ENCODE measurements around the gene EARS2. TPM values are rescaled to one million over a fixed set of nuclear protein-coding genes. Genes with fewer than 3 reads are reported as not detected.
"Not testable (repeated sequence)": the region's sequence is repeated elsewhere in the genome, so short reads cannot be mapped to it uniquely, and the experiment has no call there.

Gene EARS2
- total RNA-seq, 1 donor from 2014 or later = 26.1 TPM

DNA sequence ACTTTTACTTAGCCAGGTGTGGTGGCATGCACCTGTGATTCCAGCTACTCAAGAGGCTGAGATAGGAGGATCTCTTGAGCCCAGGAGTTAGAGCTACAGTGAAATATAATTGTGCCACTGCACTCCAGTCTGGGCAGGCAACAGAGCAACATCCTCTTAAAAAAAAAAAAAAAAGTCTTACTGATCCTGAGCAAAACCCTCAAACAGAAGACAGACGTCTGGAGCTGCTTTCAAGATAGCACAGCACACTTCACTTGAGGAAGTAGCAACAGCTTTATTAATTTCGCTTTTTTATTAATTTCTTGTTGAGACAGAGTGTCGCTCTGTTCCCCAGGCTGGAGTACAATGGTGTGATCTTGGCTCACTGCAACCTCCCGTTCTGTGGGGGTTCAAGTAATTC is 36.6 kb downstream of the EARS2 start:
- no peak overlapping the region for H3K27ac ChIP-seq (ENCODE audit: low read depth, low read length)
- H3K27me3 ChIP-seq (ENCODE audit: control insufficient read depth in 3 of 3, insufficient read depth in 3 of 3, low read length in 3 of 3) = no peaks in the 10 kb centered on the region
- H3K4me3 ChIP-seq (ENCODE audit: low read length in 3 of 3) = no peak overlapping the region
- no peaks in the 10 kb centered on the region for H3K4me1 ChIP-seq (ENCODE audit: control insufficient read depth in 3 of 3, insufficient read depth in 3 of 3, low read length in 3 of 3)
- H3K9ac ChIP-seq (ENCODE audit: low read depth in 1 of 3, low read length in 3 of 3) = no peak overlapping the region
- H3K9me3 ChIP-seq (ENCODE audit: control insufficient read depth in 3 of 3, low read length in 3 of 3) = no peaks in the 10 kb centered on the region
- H3K36me3 ChIP-seq (ENCODE audit: control insufficient read depth in 3 of 3, insufficient read depth in 3 of 3, low read length in 3 of 3) = peaks cover 37 to 45% (median 45%) of the 10 kb centered on the region in 3 donors

DNA sequence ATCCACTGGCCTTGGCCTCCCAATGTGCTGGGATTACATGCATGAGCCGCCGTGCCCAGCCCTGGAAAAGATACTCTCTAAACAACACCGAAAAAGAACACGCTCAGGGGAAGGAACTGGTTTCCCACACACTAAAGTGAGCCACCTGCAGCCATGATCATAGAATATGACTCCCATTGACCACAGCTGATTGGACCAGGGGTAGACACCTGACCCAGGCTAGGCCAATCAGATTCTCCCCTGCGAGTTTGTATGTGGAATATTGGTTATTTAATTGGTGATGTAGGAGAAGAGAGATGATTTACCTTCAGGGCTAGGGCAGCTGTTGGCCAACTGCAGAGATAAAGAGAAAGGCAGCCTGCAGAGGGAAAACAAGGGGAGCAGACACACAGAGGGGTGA is 37.9 kb downstream of the EARS2 start:
- Histone ChIP-seq H3K27ac (ENCODE audit: low read depth, low read length) (no peak overlapping the region), H3K9ac (ENCODE audit: low read depth in 1 of 3, low read length in 3 of 3) (no peak overlapping the region), H3K27me3 (ENCODE audit: control insufficient read depth in 3 of 3, insufficient read depth in 3 of 3, low read length in 3 of 3) (no peaks in the 10 kb centered on the region), H3K4me3 (ENCODE audit: low read length in 3 of 3) (no peak overlapping the region), H3K9me3 (ENCODE audit: control insufficient read depth in 3 of 3, low read length in 3 of 3) (no peaks in the 10 kb centered on the region), H3K4me1 (ENCODE audit: control insufficient read depth in 3 of 3, insufficient read depth in 3 of 3, low read length in 3 of 3) (no peaks in the 10 kb centered on the region), H3K36me3 (ENCODE audit: control insufficient read depth in 3 of 3, insufficient read depth in 3 of 3, low read length in 3 of 3) (peaks cover 29 to 41% (median 40%) of the 10 kb centered on the region in 3 donors)

DNA sequence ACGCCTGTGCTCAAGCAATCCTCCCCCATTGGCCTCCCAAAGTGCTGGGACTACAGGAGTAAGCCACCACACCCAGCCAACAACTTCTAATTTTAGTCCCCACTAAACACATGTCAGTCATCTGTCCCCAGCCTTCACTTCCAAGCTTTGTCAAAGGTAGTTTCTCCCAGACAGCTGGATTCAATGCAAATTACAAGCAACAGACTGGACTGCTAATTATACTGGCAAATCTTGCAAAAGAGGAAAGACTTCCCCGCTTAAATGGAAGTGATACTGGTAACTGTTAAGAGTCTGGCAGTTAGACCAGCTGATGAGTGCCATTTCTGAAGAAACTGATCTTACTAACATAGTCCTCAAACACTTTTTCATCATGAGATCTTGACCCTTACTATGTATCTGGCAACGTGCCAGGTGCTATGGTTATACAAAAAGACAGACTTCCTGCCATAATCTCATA is 38.7 kb downstream of the EARS2 start:
- no peaks in the 10 kb centered on the region for H3K9me3 ChIP-seq (ENCODE audit: control insufficient read depth in 3 of 3, low read length in 3 of 3)
- no peak overlapping the region for H3K9ac ChIP-seq (ENCODE audit: low read depth in 1 of 3, low read length in 3 of 3)
- no peaks in the 10 kb centered on the region for H3K27me3 ChIP-seq (ENCODE audit: control insufficient read depth in 3 of 3, insufficient read depth in 3 of 3, low read length in 3 of 3)
- H3K36me3 ChIP-seq (ENCODE audit: control insufficient read depth in 3 of 3, insufficient read depth in 3 of 3, low read length in 3 of 3) = peaks cover 21 to 33% (median 32%) of the 10 kb centered on the region in 3 donors
- no peaks in the 10 kb centered on the region for H3K4me1 ChIP-seq (ENCODE audit: control insufficient read depth in 3 of 3, insufficient read depth in 3 of 3, low read length in 3 of 3)
- no peak overlapping the region for H3K27ac ChIP-seq (ENCODE audit: low read depth, low read length)
- no peak overlapping the region for H3K4me3 ChIP-seq (ENCODE audit: low read length in 3 of 3)

DNA sequence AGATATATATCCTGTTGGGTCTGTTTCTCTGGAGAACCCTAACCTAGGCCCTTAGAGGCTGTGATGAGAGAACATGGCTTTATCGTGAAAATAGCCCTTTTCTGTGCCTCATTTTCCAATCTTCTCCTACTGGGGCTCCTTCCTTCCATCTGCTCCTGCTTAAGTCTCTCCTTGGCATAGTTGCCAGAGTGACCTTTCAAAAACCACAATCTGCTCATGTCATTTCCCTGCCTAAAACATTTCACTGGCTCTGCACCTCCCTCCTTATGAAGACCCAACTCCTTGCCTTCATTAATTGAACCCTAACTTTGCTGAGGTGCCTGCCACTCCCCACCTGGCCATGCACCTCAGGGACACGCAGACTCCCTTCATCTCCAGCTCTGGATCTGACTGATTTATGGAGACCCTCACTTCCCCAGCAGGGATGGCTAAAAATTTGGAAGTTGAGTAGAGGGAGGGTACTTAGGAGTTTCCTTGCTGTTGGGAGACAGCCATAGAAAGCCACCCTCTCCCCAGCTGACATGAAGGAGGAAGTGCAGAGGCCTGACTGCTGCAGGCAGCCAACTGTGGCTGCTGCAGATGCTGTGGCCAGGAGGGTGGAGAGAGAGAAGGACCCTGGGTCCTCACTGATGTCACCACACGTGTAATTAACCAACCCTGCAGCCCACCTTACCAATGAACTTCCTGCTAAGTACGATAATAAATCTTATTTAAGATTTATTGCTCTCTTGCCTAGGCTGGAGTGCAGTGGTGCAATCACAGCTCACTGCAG is 40.6 kb downstream of the EARS2 start:
- Histone ChIP-seq H3K27me3 (ENCODE audit: control insufficient read depth in 3 of 3, insufficient read depth in 3 of 3, low read length in 3 of 3) (no peaks in the 10 kb centered on the region), H3K9me3 (ENCODE audit: control insufficient read depth in 3 of 3, low read length in 3 of 3) (no peaks in the 10 kb centered on the region)

DNA sequence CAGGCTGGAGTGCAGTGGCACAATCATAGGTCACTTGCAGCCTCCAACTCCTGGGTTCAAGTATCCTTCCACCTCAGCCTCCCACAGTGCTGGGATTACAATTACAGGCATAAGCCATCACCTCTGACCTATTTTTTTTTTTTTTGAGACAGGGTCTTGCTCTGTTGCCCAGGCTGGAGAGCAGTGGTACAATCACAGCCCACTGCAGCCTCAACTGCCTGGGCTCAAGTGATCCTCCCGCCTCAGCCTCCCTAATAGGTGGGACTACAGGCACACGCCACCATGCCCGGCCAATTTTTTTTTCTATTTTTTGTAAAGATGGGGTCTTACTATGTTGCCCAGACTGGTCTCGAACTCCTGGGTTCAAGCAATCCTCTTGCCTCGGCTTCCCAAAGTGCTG is 41.3 kb downstream of the EARS2 start:
- Histone ChIP-seq H3K9me3 (ENCODE audit: control insufficient read depth in 3 of 3, low read length in 3 of 3) (no peaks in the 10 kb centered on the region), H3K27me3 (ENCODE audit: control insufficient read depth in 3 of 3, insufficient read depth in 3 of 3, low read length in 3 of 3) (no peaks in the 10 kb centered on the region), H3K9ac (ENCODE audit: low read depth in 1 of 3, low read length in 3 of 3) (no peak overlapping the region), H3K27ac (ENCODE audit: low read depth, low read length) (no peak overlapping the region), H3K4me1 (ENCODE audit: control insufficient read depth in 3 of 3, insufficient read depth in 3 of 3, low read length in 3 of 3) (peaks cover 0 to under 1% (median 0%) of the 10 kb centered on the region in 3 donors), H3K36me3 (ENCODE audit: control insufficient read depth in 3 of 3, insufficient read depth in 3 of 3, low read length in 3 of 3) (peaks cover 8 to 13% (median 11%) of the 10 kb centered on the region in 3 donors), H3K4me3 (ENCODE audit: low read length in 3 of 3) (no peak overlapping the region)

More for the DNA sequence above, 40.6 kb downstream of the EARS2 start:
- Histone ChIP-seq H3K36me3 (ENCODE audit: control insufficient read depth in 3 of 3, insufficient read depth in 3 of 3, low read length in 3 of 3) (peaks cover 9 to 15% (median 14%) of the 10 kb centered on the region in 3 donors), H3K4me3 (ENCODE audit: low read length in 3 of 3) (no peak overlapping the region), H3K4me1 (ENCODE audit: control insufficient read depth in 3 of 3, insufficient read depth in 3 of 3, low read length in 3 of 3) (no peaks in the 10 kb centered on the region), H3K27ac (ENCODE audit: low read depth, low read length) (no peak overlapping the region), H3K9ac (ENCODE audit: low read depth in 1 of 3, low read length in 3 of 3) (no peak overlapping the region)

DNA sequence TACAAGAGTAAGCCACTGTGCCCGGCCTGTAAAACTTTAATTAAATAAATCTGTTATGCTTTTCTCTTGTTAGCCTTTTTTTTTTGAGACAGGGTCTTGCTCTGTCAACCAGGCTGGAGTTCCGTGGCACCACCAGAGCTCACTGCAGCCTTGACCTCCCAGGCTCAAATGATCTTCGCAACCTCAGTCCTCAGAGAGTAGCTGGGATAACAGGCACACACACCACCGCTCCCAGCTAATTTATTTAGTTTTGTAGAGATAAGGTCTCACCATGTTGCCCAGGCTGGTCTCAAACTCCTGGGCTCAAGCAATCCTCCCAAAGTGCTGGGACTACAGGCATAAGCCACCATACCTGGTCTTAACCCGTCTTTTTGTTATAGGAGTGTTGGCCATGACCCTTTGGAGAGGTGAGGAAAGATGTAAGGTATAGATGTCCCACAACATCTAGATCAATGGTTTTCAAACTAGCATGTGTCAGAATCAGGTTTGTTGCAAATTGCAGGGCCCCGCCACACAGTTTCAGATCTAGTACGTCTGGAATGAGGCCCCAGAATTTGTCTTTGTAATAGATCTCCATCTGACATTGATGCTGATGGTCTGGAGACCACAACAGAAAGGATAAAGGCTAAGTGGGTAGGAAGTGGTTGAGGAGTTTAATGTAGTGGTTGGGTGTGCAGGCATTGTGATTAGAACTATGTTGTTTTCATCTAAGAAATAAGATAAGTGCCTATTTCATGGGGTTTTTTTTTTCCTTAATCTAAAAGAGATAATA is 42.6 kb downstream of the EARS2 start:
- Histone ChIP-seq H3K4me1 (ENCODE audit: control insufficient read depth in 3 of 3, insufficient read depth in 3 of 3, low read length in 3 of 3) (peaks cover 2 to 4% (median 4%) of the 10 kb centered on the region in 3 donors), H3K4me3 (ENCODE audit: low read length in 3 of 3) (no peak overlapping the region), H3K36me3 (ENCODE audit: control insufficient read depth in 3 of 3, insufficient read depth in 3 of 3, low read length in 3 of 3) (peaks cover 8 to 13% (median 11%) of the 10 kb centered on the region in 3 donors), H3K27me3 (ENCODE audit: control insufficient read depth in 3 of 3, insufficient read depth in 3 of 3, low read length in 3 of 3) (no peaks in the 10 kb centered on the region), H3K27ac (ENCODE audit: low read depth, low read length) (no peak overlapping the region), H3K9ac (ENCODE audit: low read depth in 1 of 3, low read length in 3 of 3) (no peak overlapping the region), H3K9me3 (ENCODE audit: control insufficient read depth in 3 of 3, low read length in 3 of 3) (no peaks in the 10 kb centered on the region)

DNA sequence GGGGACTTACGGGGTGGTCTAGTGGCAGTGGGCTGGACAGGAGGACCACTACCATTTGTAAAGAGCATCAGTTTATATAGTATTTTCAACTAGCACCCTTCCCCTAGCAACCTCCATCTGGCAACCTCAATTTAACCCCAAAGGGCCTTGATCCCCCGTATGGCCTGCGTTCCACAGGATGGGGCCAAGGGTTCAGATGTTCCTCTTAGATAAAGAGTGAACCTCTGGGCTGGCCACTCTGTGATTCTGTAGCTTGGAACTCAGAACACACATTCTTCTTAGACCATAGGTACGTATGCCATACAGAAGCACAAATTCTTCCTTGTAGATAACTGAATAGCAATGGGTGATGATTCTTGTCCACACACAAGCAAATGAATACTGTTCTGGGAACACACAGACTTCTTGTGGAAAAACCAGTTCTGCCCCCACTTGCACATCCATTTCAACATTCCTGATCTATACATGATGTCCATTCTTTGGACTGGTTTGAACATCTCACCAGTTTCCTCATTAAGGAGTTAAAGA is 44.9 kb downstream of the EARS2 start:
- Histone ChIP-seq H3K9ac (ENCODE audit: low read depth in 1 of 3, low read length in 3 of 3) (no peak overlapping the region), H3K27me3 (ENCODE audit: control insufficient read depth in 3 of 3, insufficient read depth in 3 of 3, low read length in 3 of 3) (no peaks in the 10 kb centered on the region), H3K27ac (ENCODE audit: low read depth, low read length) (no peak overlapping the region), H3K9me3 (ENCODE audit: control insufficient read depth in 3 of 3, low read length in 3 of 3) (no peaks in the 10 kb centered on the region), H3K4me1 (ENCODE audit: control insufficient read depth in 3 of 3, insufficient read depth in 3 of 3, low read length in 3 of 3) (peaks cover 14 to 19% (median 14%) of the 10 kb centered on the region in 3 donors), H3K36me3 (ENCODE audit: control insufficient read depth in 3 of 3, insufficient read depth in 3 of 3, low read length in 3 of 3) (peaks cover 3 to 6% (median 4%) of the 10 kb centered on the region in 3 donors), H3K4me3 (ENCODE audit: low read length in 3 of 3) (no peak overlapping the region)

DNA sequence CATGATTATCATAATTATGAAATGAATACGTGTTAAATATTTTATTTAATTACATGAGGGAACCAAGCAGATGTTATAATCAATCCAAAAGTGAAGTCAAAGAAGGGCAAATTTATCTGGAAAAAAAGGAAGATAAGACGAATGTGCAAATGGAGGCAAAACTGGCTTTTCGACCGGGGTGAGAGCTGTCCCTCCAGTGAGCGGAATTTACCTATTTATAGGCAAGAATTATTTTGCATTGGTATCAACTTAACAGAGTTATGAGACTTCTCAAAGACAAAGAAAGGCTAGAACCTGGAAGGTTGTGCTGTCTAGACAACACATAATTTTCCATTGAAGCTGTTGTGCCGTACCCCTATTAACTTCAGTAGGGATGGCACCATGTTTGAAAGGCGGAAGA is 45.4 kb downstream of the EARS2 start:
- no peak overlapping the region for H3K27ac ChIP-seq (ENCODE audit: low read depth, low read length)
- H3K4me1 ChIP-seq (ENCODE audit: control insufficient read depth in 3 of 3, insufficient read depth in 3 of 3, low read length in 3 of 3) = peaks cover 15 to 21% (median 17%) of the 10 kb centered on the region in 3 donors
- H3K36me3 ChIP-seq (ENCODE audit: control insufficient read depth in 3 of 3, insufficient read depth in 3 of 3, low read length in 3 of 3) = peaks cover 3 to 6% (median 4%) of the 10 kb centered on the region in 3 donors
- no peak overlapping the region for H3K9ac ChIP-seq (ENCODE audit: low read depth in 1 of 3, low read length in 3 of 3)
- H3K4me3 ChIP-seq (ENCODE audit: low read length in 3 of 3) = no peak overlapping the region
- no peaks in the 10 kb centered on the region for H3K9me3 ChIP-seq (ENCODE audit: control insufficient read depth in 3 of 3, low read length in 3 of 3)
- H3K27me3 ChIP-seq (ENCODE audit: control insufficient read depth in 3 of 3, insufficient read depth in 3 of 3, low read length in 3 of 3) = no peaks in the 10 kb centered on the region

DNA sequence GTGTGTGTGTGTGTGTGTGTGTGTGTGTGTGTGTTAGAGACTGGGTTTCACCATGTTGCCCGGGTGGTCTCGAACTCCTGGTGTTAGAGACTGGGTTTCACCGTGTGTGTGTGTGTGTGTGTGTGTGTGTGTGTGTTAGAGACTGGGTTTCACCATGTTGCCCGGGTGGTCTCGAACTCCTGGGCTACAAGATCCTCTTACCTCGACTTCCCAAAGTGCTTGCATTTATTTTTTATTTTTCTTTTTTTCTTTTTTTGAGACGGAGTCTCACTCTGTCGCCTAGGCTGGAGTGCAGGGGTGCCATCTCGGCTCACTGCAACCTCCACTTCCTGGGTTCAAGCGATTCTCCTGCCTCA is 46.3 kb downstream of the EARS2 start:
- H3K9me3 ChIP-seq (ENCODE audit: control insufficient read depth in 3 of 3, low read length in 3 of 3); H3K36me3 ChIP-seq (ENCODE audit: control insufficient read depth in 3 of 3, insufficient read depth in 3 of 3, low read length in 3 of 3); H3K27me3 ChIP-seq (ENCODE audit: control insufficient read depth in 3 of 3, insufficient read depth in 3 of 3, low read length in 3 of 3): not testable (repeated sequence)
- peak overlapping the region in 2 of 3 donors; percentile 54 to 89 for H3K9ac ChIP-seq (ENCODE audit: low read depth in 1 of 3, low read length in 3 of 3)
- H3K4me3 ChIP-seq (ENCODE audit: low read length in 3 of 3) = peak overlapping the region; percentile 73 to 84 (median 81)
- H3K4me1 ChIP-seq (ENCODE audit: control insufficient read depth in 3 of 3, insufficient read depth in 3 of 3, low read length in 3 of 3) = peaks cover 23 to 30% (median 25%) of the 10 kb centered on the region in 3 donors
- H3K27ac ChIP-seq (ENCODE audit: low read depth, low read length) = peak overlapping the region; percentile 64
